ENCODE data around the gene ASTE1.
"Not testable (repeated sequence)": the region's sequence is repeated elsewhere in the genome, so short reads cannot be mapped to it uniquely, and the experiment has no call there.

GRCh38 chr3:130972592-130972991 is 54.0 kb downstream of the ASTE1 start:
- TF ChIP-seq EZH2 (IDR thresholded peaks at IDR 0.05; ENCODE audit: low read length, missing control alignments) = not testable (repeated sequence)
- TF ChIP-seq, protein P1, sequence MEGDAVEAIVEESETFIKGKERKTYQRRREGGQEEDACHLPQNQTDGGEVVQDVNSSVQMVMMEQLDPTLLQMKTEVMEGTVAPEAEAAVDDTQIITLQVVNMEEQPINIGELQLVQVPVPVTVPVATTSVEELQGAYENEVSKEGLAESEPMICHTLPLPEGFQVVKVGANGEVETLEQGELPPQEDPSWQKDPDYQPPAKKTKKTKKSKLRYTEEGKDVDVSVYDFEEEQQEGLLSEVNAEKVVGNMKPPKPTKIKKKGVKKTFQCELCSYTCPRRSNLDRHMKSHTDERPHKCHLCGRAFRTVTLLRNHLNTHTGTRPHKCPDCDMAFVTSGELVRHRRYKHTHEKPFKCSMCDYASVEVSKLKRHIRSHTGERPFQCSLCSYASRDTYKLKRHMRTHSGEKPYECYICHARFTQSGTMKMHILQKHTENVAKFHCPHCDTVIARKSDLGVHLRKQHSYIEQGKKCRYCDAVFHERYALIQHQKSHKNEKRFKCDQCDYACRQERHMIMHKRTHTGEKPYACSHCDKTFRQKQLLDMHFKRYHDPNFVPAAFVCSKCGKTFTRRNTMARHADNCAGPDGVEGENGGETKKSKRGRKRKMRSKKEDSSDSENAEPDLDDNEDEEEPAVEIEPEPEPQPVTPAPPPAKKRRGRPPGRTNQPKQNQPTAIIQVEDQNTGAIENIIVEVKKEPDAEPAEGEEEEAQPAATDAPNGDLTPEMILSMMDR (conservative IDR thresholded peaks at IDR 0.05 in 1 of 2, IDR thresholded peaks at IDR 0.05 in 1 of 2; ENCODE audit: low read depth in 1 of 2, low read length in 2 of 2) = not testable (repeated sequence)
